GM12892 (cell line): ENCODE results near the gene CD84.
"Not testable (repeated sequence)": the region's sequence is repeated elsewhere in the genome, so short reads cannot be mapped to it uniquely, and the experiment has no call there.

Source experiments
- DNase-seq: peaks from one replicate; pipeline ENCODE4 v3.0.0; 2011; ENCODE audit not compliant: insufficient read length
- FAIRE-seq: peaks from 2 replicates; lab custom pipeline; 2011; peaks lifted over from hg19 to GRCh38; lab: Jason Lieb, UNC
- POLR2A ChIP-seq: IDR thresholded peaks from 2 replicates; pipeline ENCODE4 v1.6.1; 2011; ENCODE audit warnings: low read depth, low read length, control low read depth
- POLR2AphosphoS5 ChIP-seq: IDR thresholded peaks from 2 replicates; pipeline ENCODE4 v1.6.1; 2011; ENCODE audit warnings: low read depth, low read length, control low read depth
- TAF1 ChIP-seq: IDR thresholded peaks from 2 replicates; pipeline ENCODE4 v1.6.1; 2011; ENCODE audit warnings: low read depth, mild to moderate bottlenecking, control low read depth, low read length, borderline replicate concordance

CD84 gene

GRCh38 chr1:160565564-160565963 is 13.7 kb downstream of the CD84 start:
- DNase-seq (no peak), FAIRE-seq (no peak)
- TF ChIP-seq POLR2AphosphoS5 = no peak
- TF ChIP-seq TAF1 = no peak
- TF ChIP-seq POLR2A = no peak

- DNase-seq, FAIRE-seq: not testable (repeated sequence)
These were observed 16.1 kb downstream of the CD84 start for GRCh38 chr1:160563230-160563629.

- FAIRE-seq, DNase-seq: not testable (repeated sequence)
These were observed 16.6 kb downstream of the CD84 start for GRCh38 chr1:160562745-160563144.

- TF ChIP-seq POLR2AphosphoS5 = no peak
- no peak for TF ChIP-seq POLR2A
- TF ChIP-seq TAF1 = no peak
- DNase-seq (no peak), FAIRE-seq (no peak)
These were observed 18.5 kb downstream of the CD84 start for GRCh38 chr1:160560806-160561205.

GRCh38 chr1:160560045-160560705 is 19.1 kb downstream of the CD84 start:
- DNase-seq (no peak), FAIRE-seq (no peak)
- TF ChIP-seq POLR2AphosphoS5 (no peak), POLR2A (no peak), TAF1 (no peak)

GRCh38 chr1:160559437-160559836 is 19.9 kb downstream of the CD84 start:
- FAIRE-seq, DNase-seq: not testable (repeated sequence)

- TF ChIP-seq TAF1 (no peak), POLR2AphosphoS5 (no peak), POLR2A (no peak)
- DNase-seq = no peak
- peak; percentile 78 for FAIRE-seq
These were observed 20.5 kb downstream of the CD84 start for GRCh38 chr1:160558660-160559380.

GRCh38 chr1:160553778-160554177 is 25.5 kb downstream of the CD84 start:
- peak; percentile 5 for FAIRE-seq
- DNase-seq = no peak
- TF ChIP-seq TAF1 (no peak), POLR2AphosphoS5 (no peak), POLR2A (no peak)

GRCh38 chr1:160552425-160552824 is 26.9 kb downstream of the CD84 start:
- TF ChIP-seq POLR2A (no peak), TAF1 (no peak), POLR2AphosphoS5 (no peak)
- DNase-seq = no peak
- FAIRE-seq = no peak

- FAIRE-seq (peak; percentile 57), DNase-seq (no peak)
- no peak for TF ChIP-seq POLR2A
These were observed 28.7 kb downstream of the CD84 start for GRCh38 chr1:160550572-160551034.

- TF ChIP-seq POLR2AphosphoS5 (no peak), TAF1 (no peak), POLR2A (no peak)
- DNase-seq = no peak
- FAIRE-seq = no peak
These were observed 29.7 kb downstream of the CD84 start for GRCh38 chr1:160549665-160550006.

- peak; percentile 67 for TF ChIP-seq POLR2AphosphoS5
- peak; percentile 62; the same call in 1 of the 2 replicates for TF ChIP-seq POLR2A
- TF ChIP-seq TAF1 = no peak
- FAIRE-seq (peak; percentile 98), DNase-seq (peak; percentile 29)
These were observed 30.2 kb downstream of the CD84 start for GRCh38 chr1:160548960-160549664.
